HTR-8/SVneo (cell line): ENCODE measurements around the gene SEMA4D.
A peak's percentile ranks its signal among the peaks of the same experiment; 100 is the strongest.

ENCODE experiments used
- DNase-seq: peaks from one replicate; pipeline ENCODE4 v3.0.0; 2011; ENCODE audit warnings: low spot score, mixed read lengths; ENCODE audit not compliant: insufficient read length
- FAIRE-seq: peaks from 2 replicates; lab custom pipeline; 2011; peaks lifted over from hg19 to GRCh38; lab: Jason Lieb, UNC

The SEMA4D gene

GRCh38 chr9:89529243-89530035, 31.5 kb upstream of the SEMA4D start:
- FAIRE-seq (no peak), DNase-seq (no peak)

- no peak for FAIRE-seq
- DNase-seq: no peak
Measured at GRCh38 chr9:89528540-89528939, 30.6 kb upstream of the SEMA4D start.

GRCh38 chr9:89528131-89528530, 30.2 kb upstream of the SEMA4D start:
- no peak for DNase-seq
- no peak for FAIRE-seq

GRCh38 chr9:89527084-89527483, 29.2 kb upstream of the SEMA4D start:
- FAIRE-seq: no peak
- DNase-seq: no peak

GRCh38 chr9:89526667-89527066, 28.8 kb upstream of the SEMA4D start:
- DNase-seq (no peak), FAIRE-seq (no peak)

- DNase-seq: no peak
- no peak for FAIRE-seq
Measured at GRCh38 chr9:89525446-89526374, 27.8 kb upstream of the SEMA4D start.

- no peak for FAIRE-seq
- no peak for DNase-seq
Measured at GRCh38 chr9:89524963-89525362, 27.1 kb upstream of the SEMA4D start.

- DNase-seq (no peak), FAIRE-seq (no peak)
Measured at GRCh38 chr9:89523948-89524347, 26.0 kb upstream of the SEMA4D start.

GRCh38 chr9:89522959-89523285, 25.0 kb upstream of the SEMA4D start:
- no peak for FAIRE-seq
- DNase-seq: no peak

GRCh38 chr9:89522261-89522958, 24.5 kb upstream of the SEMA4D start:
- FAIRE-seq (no peak), DNase-seq (no peak)

- peak; percentile 21 for DNase-seq
- no peak for FAIRE-seq
Measured at GRCh38 chr9:89519366-89519805, 21.5 kb upstream of the SEMA4D start.

- DNase-seq: no peak
- FAIRE-seq: no peak
Measured at GRCh38 chr9:89518466-89519365, 20.8 kb upstream of the SEMA4D start.

- no peak for DNase-seq
- no peak for FAIRE-seq
Measured at GRCh38 chr9:89515416-89515815, 17.5 kb upstream of the SEMA4D start.

GRCh38 chr9:89514956-89515355, 17.0 kb upstream of the SEMA4D start:
- no peak for DNase-seq
- no peak for FAIRE-seq

- FAIRE-seq: no peak
- no peak for DNase-seq
Measured at GRCh38 chr9:89514337-89514736, 16.4 kb upstream of the SEMA4D start.

- FAIRE-seq: no peak
- DNase-seq: no peak
Measured at GRCh38 chr9:89513837-89514236, 15.9 kb upstream of the SEMA4D start.

- FAIRE-seq: no peak
Measured at GRCh38 chr9:89512382-89512781, 14.5 kb upstream of the SEMA4D start.

GRCh38 chr9:89508951-89509615, 11.2 kb upstream of the SEMA4D start:
- FAIRE-seq (no peak), DNase-seq (no peak)

More at GRCh38 chr9:89512382-89512781, 14.5 kb upstream of the SEMA4D start:
- no peak for DNase-seq

GRCh38 chr9:89505911-89506310, 8.0 kb upstream of the SEMA4D start:
- no peak for FAIRE-seq
- no peak for DNase-seq
